ENCODE measurements around the gene CIZ1. TPM values are rescaled to one million over a fixed set of nuclear protein-coding genes. Genes with fewer than 3 reads are reported as not detected.

The CIZ1 gene
- total and polyA plus RNA-seq, 9 of the 15 experiments (the other 6 are each of a cell fraction or from before 2014, with no cell fraction given): 6.6 to 329 (median 87.8) TPM

DNA sequence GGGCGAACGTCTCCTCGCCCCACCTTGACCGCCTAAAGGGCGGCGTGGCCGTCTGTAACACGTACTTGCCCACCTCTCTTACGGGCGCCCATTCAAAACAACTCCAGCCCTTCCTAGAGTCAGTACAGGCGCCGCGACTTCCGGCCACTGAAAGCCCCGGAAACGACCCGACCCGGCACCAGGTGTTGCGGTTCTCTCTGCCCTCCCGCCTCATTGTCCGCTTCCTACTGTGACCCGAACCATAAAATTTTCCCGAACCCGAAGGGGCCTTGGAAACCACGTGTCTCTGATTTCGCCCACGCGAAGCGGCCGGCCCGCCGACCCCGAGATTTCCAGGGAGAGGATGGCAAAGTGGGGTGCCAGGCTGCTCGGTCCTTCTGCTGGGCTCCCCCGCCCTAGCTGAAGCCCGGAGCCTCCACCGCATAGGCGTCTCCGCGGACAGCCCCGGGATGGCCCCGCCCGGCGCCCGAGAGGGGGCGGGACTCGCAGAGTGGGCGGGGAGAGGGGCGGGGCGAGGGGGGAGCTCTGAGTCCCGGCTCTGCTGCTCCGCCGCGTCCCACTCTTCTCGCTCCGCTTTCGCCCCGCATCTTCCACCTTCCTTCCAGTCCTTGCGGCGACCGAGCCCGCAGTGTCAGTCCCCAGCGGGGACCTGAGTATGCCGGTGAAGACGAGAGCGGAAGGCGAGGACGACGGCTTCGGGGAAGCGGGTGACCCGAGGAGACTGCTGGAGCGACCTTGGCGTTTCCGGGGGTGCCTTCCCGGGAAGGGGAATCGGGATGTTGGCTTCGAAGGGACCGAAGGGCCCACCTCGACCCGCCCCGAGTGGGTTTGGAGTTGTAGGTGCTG is 63.2 kb downstream of the CIZ1 start (continued):
- TF ChIP-seq ZNF197 (CRISPR knock-in tag; IDR thresholded peaks at IDR 0.05; ENCODE audit: low read depth) (no peak), POLR2A (conservative IDR thresholded peaks at IDR 0.05) (peak; percentile 71; the same call in 1 of the 2 replicates), TAF7 (tag; IDR thresholded peaks at IDR 0.05) (0 out of 2 replicates have a peak, but pooled peaks have one; percentile 45), ETV5 (CRISPR knock-in tag; IDR thresholded peaks at IDR 0.05; ENCODE audit: low read depth) (peak; percentile 71; the same call in 1 of the 2 replicates), MCM3 (IDR thresholded peaks at IDR 0.05) (no peak), HDAC8 (tag; IDR thresholded peaks at IDR 0.05) (no peak), ZNF583 (CRISPR knock-in tag; IDR thresholded peaks at IDR 0.05) (no peak), MAZ (CRISPR knock-in tag; conservative IDR thresholded peaks at IDR 0.05 in 1 of 2, IDR thresholded peaks at IDR 0.05 in 1 of 2) (peak; percentile 88 to 89), FOXK1 (CRISPR knock-in tag; IDR thresholded peaks at IDR 0.05; ENCODE audit: borderline replicate concordance) (peak; percentile 58; the same call in 1 of the 2 replicates)
- TF ChIP-seq, protein P1, sequence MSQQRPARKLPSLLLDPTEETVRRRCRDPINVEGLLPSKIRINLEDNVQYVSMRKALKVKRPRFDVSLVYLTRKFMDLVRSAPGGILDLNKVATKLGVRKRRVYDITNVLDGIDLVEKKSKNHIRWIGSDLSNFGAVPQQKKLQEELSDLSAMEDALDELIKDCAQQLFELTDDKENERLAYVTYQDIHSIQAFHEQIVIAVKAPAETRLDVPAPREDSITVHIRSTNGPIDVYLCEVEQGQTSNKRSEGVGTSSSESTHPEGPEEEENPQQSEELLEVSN (IDR thresholded peaks at IDR 0.05; ENCODE audit: borderline replicate concordance in 1 of 2, extremely low read depth in 1 of 2, insufficient read depth in 1 of 2, insufficient read length in 1 of 2, low read depth in 1 of 2, low read length in 1 of 2, poor library complexity in 1 of 2, severe bottlenecking in 1 of 2): peak; percentile 28 to 35
- TF ChIP-seq, protein P2, sequence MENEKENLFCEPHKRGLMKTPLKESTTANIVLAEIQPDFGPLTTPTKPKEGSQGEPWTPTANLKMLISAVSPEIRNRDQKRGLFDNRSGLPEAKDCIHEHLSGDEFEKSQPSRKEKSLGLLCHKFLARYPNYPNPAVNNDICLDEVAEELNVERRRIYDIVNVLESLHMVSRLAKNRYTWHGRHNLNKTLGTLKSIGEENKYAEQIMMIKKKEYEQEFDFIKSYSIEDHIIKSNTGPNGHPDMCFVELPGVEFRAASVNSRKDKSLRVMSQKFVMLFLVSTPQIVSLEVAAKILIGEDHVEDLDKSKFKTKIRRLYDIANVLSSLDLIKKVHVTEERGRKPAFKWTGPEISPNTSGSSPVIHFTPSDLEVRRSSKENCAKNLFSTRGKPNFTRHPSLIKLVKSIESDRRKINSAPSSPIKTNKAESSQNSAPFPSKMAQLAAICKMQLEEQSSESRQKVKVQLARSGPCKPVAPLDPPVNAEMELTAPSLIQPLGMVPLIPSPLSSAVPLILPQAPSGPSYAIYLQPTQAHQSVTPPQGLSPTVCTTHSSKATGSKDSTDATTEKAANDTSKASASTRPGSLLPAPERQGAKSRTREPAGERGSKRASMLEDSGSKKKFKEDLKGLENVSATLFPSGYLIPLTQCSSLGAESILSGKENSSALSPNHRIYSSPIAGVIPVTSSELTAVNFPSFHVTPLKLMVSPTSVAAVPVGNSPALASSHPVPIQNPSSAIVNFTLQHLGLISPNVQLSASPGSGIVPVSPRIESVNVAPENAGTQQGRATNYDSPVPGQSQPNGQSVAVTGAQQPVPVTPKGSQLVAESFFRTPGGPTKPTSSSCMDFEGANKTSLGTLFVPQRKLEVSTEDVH (IDR thresholded peaks at IDR 0.05; ENCODE audit: low read depth, partially characterized antibody): peak; percentile 39
- TF ChIP-seq, protein P3, sequence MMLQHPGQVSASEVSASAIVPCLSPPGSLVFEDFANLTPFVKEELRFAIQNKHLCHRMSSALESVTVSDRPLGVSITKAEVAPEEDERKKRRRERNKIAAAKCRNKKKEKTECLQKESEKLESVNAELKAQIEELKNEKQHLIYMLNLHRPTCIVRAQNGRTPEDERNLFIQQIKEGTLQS (IDR thresholded peaks at IDR 0.05): no peak
- TF ChIP-seq, protein P3 (CRISPR knock-in tag; conservative IDR thresholded peaks at IDR 0.05): 0 out of 2 replicates have a peak, but pooled peaks have one; percentile 11

All from K562 (cell line).